Activated CD4-positive, alpha-beta T cell treated with anti-CD3 and anti-CD28 coated beads, Interleukin-2, Interleukin-4, amounts not matched to agents 100 ng/mL and 50 ng/mL, durations not matched to agents 16 hours and 8 hours (primary cell): ENCODE results near the gene BACE1.
"Not testable (repeated sequence)": the region's sequence is repeated elsewhere in the genome, so short reads cannot be mapped to it uniquely, and the experiment has no call there.

Experiments used
- DNase-seq: peaks from one replicate; pipeline ENCODE4 v3.0.0-alpha.2; 2020; ENCODE audit warnings: low spot score

Gene BACE1

DNA sequence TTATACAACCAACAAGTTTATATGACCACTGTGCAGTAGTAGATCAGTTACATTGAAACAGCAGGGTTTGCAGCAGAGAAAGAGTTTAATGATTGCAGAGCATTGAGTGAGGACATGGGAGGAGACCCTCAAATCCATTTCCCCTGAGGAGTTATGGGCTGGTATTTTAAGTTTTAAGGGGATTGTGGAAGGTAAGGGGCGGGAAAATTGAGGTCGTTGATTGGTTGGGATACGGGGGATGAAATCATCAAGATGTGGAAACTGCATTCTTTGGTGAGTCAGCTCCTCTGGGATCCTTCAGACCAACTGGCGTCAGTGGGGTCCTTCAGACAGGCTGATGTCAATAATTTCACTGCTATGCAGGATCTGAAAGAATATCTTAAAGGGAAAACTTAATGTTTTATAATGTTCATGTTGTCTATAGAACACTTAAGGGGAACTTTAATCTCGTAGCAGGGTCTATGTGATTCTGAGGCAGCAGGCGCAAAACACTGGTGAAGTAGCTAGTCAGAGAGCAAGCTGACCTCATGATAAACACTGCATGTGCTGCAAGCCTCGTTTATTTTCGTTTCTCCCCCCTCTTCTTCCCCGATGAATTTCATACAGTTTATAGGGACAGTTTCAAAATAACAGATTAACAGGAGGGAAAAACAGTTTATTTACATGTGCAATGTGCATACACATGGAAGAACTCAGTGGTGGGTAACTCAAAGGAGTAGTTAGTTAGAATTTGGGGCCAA, 42.3 kb downstream of the BACE1 start:
- DNase-seq, result no peak

DNA sequence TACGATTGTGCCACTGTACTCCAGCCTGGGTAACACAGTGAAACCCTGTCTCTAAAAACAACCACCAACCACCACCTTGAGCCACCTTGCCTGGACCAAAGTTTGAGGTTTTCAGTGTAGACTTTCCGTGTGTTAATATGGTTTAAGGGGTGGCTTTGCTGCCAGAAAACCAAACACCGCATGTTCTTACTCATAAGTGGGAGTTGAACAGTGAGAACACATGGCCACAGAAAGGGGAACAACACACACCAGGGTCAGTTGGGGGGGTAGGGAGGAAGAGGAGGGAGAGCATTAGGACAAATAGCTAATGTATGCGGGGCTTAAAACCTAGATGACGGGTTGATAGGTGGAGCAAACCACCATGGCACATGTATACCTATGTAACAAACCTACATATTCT, 43.9 kb downstream of the BACE1 start:
- DNase-seq, result not testable (repeated sequence)

- DNase-seq, result no peak
Observed at GRCh38 chr11:117271208-117271607, 44.8 kb downstream of the BACE1 start.

GRCh38 chr11:117269856-117270255, 46.2 kb downstream of the BACE1 start:
- no peak for DNase-seq

DNA sequence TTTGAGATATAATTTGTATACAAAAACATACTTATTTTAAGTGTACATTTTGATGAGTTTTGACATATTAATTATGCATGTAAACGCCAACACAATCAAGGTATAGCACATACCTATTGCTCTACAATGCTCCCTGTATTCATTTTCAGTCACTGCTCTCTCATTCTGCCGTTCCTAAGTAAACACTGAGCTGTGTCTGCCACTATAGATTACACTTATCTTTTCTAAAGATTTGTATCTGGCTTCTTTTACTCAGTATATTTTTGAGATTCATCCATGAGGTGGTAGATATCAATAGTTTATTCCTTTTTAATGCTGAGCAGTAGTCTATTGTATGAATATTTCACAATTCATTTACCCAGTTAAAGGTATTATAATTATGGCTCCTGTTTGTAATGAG, 50.3 kb downstream of the BACE1 start:
- DNase-seq, result no peak

- not testable (repeated sequence) for DNase-seq
Observed at GRCh38 chr11:117264624-117265323, 51.3 kb downstream of the BACE1 start.

DNA sequence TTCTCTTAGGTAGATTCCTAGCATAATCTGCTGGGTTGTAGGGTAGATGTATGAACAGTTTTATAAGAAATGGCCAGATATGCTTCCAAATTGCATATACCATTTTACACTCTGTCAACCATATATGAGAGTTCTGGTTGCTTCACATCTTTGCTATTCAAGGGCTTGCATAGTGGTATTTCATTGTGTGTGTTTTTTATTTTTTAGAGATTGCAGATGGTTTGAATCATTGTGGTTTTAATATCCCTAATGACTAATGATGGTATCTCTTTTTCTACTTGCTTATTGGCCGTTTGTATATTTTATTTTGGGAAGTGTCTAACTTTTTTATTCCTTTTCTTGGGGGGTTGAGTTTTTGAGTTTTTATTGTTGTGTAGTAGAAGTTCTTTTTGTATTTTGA, 56.6 kb downstream of the BACE1 start:
- DNase-seq, result no peak

DNA sequence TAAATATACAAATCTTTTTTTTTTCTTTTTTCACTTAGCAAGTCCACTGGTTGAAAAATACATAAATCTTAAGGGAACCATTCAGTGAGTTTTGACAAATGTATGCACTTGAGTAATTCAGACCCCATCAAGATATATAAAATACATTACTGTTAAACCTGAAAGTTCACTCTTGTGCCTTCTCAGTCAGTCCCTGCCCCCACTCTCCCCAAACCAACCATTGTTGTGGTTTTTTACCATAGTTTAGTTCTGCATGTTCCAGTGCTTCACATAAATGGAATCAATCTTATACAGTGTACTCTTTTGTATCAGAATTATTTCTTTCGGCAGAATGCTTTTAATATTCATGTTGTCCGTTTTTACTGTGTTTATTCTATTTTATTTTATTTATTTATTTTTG, 57.5 kb downstream of the BACE1 start:
- DNase-seq, result no peak

- DNase-seq, result no peak
Observed at GRCh38 chr11:117256573-117256972, 59.5 kb downstream of the BACE1 start.

DNA sequence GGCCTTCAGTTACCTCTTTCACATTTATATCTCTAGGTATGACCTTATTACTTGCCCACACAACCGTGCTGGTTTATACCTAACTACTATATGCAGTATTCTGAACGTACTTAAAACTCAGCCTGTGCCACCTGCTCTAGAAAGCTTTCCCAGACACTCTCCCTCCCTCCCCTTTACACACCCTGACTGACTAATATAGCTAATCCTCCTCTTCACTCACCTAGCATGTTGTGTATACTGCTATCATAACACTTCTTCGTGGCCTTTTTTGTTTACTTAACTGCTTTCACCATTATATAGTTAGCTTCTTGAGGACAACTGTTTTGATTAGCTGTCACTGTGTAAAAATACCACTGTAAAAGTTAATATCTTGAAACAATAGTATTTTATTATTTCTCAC, 60.1 kb downstream of the BACE1 start:
- no peak for DNase-seq

- DNase-seq, result no peak
Observed at GRCh38 chr11:117251506-117251905, 64.5 kb downstream of the BACE1 start.

GRCh38 chr11:117249571-117249970, 66.5 kb downstream of the BACE1 start:
- DNase-seq, result no peak

GRCh38 chr11:117248341-117248740, 67.7 kb downstream of the BACE1 start:
- DNase-seq, result no peak

- no peak for DNase-seq
Observed at GRCh38 chr11:117239295-117239694, 76.8 kb downstream of the BACE1 start.

- peak; percentile 34 for DNase-seq
Observed at GRCh38 chr11:117238221-117238620, 77.8 kb downstream of the BACE1 start.
